OCI-LY3 (cell line): ENCODE measurements around the gene TIMP3.

ENCODE experiments used
- H2AFZ ChIP-seq: fragments of 200-600, 300-600 bp; shearing (Covaris generic); 2 replicates; pipeline ENCODE4 v1.6.0; 2014; ENCODE audit warnings: antibody characterized with exemption, low read depth, low read length
- H3K27ac ChIP-seq: fragments of 200-600, 300-600 bp; sonication (generic); 2 replicates; pipeline ENCODE4 v1.5.1; 2014; ENCODE audit warnings: mild to moderate bottlenecking, low read length, moderate library complexity, mixed read lengths
- H3K27me3 ChIP-seq: fragments of 200-600, 300-600 bp; sonication (generic); 2 replicates; pipeline ENCODE4 v1.6.1; 2014; ENCODE audit warnings: low read depth, low read length, mixed read lengths
- H3K36me3 ChIP-seq: fragments of 200-600, 300-600 bp; sonication (generic); replicated peaks from 2 replicates; pipeline ENCODE3; 2014; ENCODE audit warnings: low read depth, low read length, mixed read lengths
- H3K4me1 ChIP-seq: fragments of 300-600, 200-600 bp; sonication (generic); 2 replicates; pipeline ENCODE4 v1.6.1; 2014; ENCODE audit warnings: low read length, mixed read lengths
- H3K4me2 ChIP-seq: fragments of 200-600, 300-600 bp; sonication (generic); 2 replicates; pipeline ENCODE4 v1.6.1; 2014; ENCODE audit warnings: low read length, mixed read lengths
- H3K4me3 ChIP-seq: fragments of 300-600, 200-600 bp; sonication (generic); 2 replicates; pipeline ENCODE4 v1.5.1; 2014; ENCODE audit warnings: antibody characterized with exemption, mild to moderate bottlenecking, low read length, moderate library complexity
- H3K79me2 ChIP-seq: fragments of 300-600, 200-600 bp; shearing (Covaris generic); 2 replicates; pipeline ENCODE4 v1.6.1; 2014; ENCODE audit warnings: mild to moderate bottlenecking, low read length, mixed read lengths
- H3K9ac ChIP-seq: fragments of 300-600, 200-600 bp; shearing (Covaris generic); 2 replicates; pipeline ENCODE4 v1.6.0; 2014; ENCODE audit warnings: mild to moderate bottlenecking, low read length, moderate library complexity
- H3K9me3 ChIP-seq: fragments of 200-600, 300-600 bp; shearing (Covaris generic); 2 replicates; pipeline ENCODE4 v1.6.1; 2014; ENCODE audit warnings: low read length, mixed read lengths; ENCODE audit not compliant: insufficient read depth
- H4K20me1 ChIP-seq: fragments of 200-600, 300-600 bp; sonication (generic); 2 replicates; pipeline ENCODE4 v1.6.1; 2016; ENCODE audit warnings: low read length, mixed read lengths; ENCODE audit not compliant: insufficient read depth
- CTCF ChIP-seq: fragments of 200-600, 300-600 bp; sonication (generic); IDR thresholded peaks from 2 replicates; pipeline ENCODE4 v1.5.1; 2014; ENCODE audit warnings: antibody characterized with exemption, low read length, low read depth
- EZH2phosphoT487 ChIP-seq: fragments of 200-600 bp; shearing (Covaris generic); IDR thresholded peaks from 2 replicates; pipeline ENCODE4 v1.6.1; 2018; ENCODE audit warnings: antibody characterized with exemption, mixed run types, low read depth

TIMP3 gene

GRCh38 chr22:32859743-32860142 lies 58.2 kb downstream of the TIMP3 start:
- no peak overlapping the region for H3K4me3 ChIP-seq
- no peaks in the 10 kb centered on the region for H4K20me1 ChIP-seq
- no peaks in the 10 kb centered on the region for H3K79me2 ChIP-seq
- H3K4me2 ChIP-seq, result no peak overlapping the region
- H3K9ac ChIP-seq, result no peak overlapping the region
- H3K27me3 ChIP-seq, result peaks cover 48% of the 10 kb centered on the region
- no peak overlapping the region for H3K27ac ChIP-seq
- TF ChIP-seq EZH2phosphoT487 (no peak), CTCF (no peak)
- no peaks in the 10 kb centered on the region for H3K4me1 ChIP-seq
- H3K9me3 ChIP-seq, result no peaks in the 10 kb centered on the region
- H3K36me3 ChIP-seq, result no peaks in the 10 kb centered on the region
- no peak overlapping the region for H2AFZ ChIP-seq

- TF ChIP-seq CTCF (no peak), EZH2phosphoT487 (no peak)
- no peak overlapping the region for H3K4me2 ChIP-seq
- H3K4me3 ChIP-seq, result no peak overlapping the region
- H3K9ac ChIP-seq, result no peak overlapping the region
- no peak overlapping the region for H3K27ac ChIP-seq
- no peaks in the 10 kb centered on the region for H4K20me1 ChIP-seq
- no peaks in the 10 kb centered on the region for H3K9me3 ChIP-seq
- no peak overlapping the region for H2AFZ ChIP-seq
- H3K27me3 ChIP-seq, result peaks cover 38% of the 10 kb centered on the region
- H3K79me2 ChIP-seq, result no peaks in the 10 kb centered on the region
- H3K4me1 ChIP-seq, result no peaks in the 10 kb centered on the region
- H3K36me3 ChIP-seq, result no peaks in the 10 kb centered on the region
Measured at GRCh38 chr22:32861330-32861729, 59.8 kb downstream of the TIMP3 start.

GRCh38 chr22:32862083-32862482 lies 60.6 kb downstream of the TIMP3 start:
- Histone ChIP-seq H3K9me3 (no peaks in the 10 kb centered on the region), H3K36me3 (no peaks in the 10 kb centered on the region), H3K4me1 (no peaks in the 10 kb centered on the region), H3K4me2 (no peak overlapping the region), H3K9ac (no peak overlapping the region), H4K20me1 (no peaks in the 10 kb centered on the region), H2AFZ (no peak overlapping the region), H3K27me3 (peaks cover 35% of the 10 kb centered on the region), H3K27ac (no peak overlapping the region), H3K79me2 (no peaks in the 10 kb centered on the region), H3K4me3 (no peak overlapping the region)
- TF ChIP-seq CTCF (no peak), EZH2phosphoT487 (no peak)

- no peak overlapping the region for H2AFZ ChIP-seq
- no peak overlapping the region for H3K4me3 ChIP-seq
- no peaks in the 10 kb centered on the region for H3K79me2 ChIP-seq
- H3K9me3 ChIP-seq, result no peaks in the 10 kb centered on the region
- TF ChIP-seq CTCF (no peak), EZH2phosphoT487 (no peak)
- no peaks in the 10 kb centered on the region for H3K36me3 ChIP-seq
- H4K20me1 ChIP-seq, result no peaks in the 10 kb centered on the region
- H3K27me3 ChIP-seq, result peaks cover 34% of the 10 kb centered on the region
- no peak overlapping the region for H3K9ac ChIP-seq
- H3K27ac ChIP-seq, result no peak overlapping the region
- H3K4me2 ChIP-seq, result no peak overlapping the region
- H3K4me1 ChIP-seq, result no peaks in the 10 kb centered on the region
Measured at GRCh38 chr22:32862936-32863661, 61.6 kb downstream of the TIMP3 start.
